ENCODE data around the gene EIF4EBP2.

EIF4EBP2 gene

DNA sequence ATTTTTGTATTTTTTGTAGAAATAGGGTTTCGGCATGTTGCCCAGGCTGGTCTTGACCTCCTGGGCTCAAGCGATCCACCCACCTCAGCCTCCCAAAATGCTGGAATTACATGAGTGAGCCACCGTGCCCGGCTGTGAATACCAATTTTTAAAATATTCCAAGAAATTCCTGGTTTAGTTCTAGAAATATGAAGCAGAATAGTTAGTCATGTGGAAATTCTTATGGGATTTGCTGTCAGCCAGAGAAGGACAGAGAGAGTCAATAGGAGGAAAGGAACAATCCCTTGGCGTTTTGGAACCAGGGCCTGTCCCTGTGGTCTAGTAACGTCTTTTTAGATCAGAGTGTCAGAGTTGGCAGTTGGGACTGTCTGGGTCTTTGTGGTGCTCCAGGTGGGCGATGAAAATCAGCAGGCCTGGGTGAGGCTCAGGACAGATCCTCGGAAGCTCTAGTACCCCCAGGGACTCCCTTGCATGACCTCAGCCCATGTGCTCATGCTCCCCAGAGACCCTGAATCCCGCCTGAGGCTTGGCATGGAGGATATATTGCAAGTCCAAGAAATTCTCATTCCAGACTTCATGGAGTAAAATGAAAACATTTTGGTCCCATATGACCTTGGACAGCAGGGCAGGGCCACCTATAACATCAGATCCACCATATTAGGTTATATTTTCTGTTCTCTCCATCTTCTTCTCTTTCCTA is 29.8 kb downstream of the EIF4EBP2 start:
- no peak for DNase-seq

DNA sequence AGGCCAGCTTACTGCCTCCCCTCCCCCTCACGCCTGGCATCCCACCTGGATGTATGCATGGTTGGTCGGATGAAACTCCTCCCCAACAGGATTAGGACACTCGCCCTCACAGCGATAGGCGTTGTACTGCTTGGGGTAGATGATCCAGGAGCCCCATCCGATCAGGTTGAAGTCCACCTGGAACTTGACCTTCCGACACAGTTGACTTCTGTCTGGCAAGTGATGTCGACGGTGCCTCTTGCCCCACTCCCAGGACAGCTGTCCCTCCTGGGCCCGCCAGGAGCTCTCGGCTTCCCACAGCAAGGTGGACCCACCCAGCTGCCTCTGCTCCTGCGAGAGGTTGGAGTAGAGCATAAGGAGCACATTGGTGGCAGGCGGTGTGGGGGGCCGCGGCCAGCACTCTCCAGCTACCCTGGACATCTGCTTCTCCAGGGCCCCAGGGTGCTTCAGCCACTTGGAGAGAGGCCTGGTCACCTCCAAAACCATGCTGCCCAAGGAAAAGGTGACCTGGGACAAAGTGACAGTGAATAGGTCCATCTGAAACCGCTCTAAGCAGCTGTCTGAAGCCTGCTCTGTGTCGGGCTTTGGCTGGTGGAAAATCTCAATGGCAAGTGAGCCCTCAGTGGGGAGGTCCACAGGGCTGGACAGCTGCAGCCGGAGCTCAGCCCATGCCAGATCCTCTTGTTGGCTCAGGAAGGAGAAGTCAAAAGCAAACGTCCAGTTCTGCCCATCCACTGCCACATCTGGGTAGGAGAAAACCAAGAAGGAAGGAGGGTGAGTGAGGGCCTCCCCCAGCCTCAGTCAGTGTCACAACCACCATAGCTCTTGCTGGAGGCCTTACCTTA is 31.5 kb downstream of the EIF4EBP2 start:
- no peak for DNase-seq

DNA sequence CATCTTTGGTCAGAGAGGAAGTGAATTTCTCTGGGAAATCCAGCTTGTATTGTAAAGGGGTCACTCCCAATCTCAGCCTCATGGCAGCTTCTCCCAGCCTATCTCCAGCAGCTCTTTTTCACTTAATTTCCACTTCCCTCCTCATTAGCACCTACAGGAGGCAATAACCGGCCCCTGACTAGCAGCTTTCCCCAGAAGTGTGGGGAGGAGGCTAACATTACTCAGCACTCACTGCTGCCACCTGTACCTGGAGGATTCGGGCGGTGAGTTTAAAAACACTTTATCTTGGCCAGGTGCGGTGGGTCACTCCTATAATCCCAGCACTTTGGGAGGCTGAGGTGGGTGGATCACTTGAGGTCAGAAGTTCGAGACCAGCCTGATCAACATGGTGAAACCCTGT is 33.8 kb downstream of the EIF4EBP2 start:
- DNase-seq: no peak

DNA sequence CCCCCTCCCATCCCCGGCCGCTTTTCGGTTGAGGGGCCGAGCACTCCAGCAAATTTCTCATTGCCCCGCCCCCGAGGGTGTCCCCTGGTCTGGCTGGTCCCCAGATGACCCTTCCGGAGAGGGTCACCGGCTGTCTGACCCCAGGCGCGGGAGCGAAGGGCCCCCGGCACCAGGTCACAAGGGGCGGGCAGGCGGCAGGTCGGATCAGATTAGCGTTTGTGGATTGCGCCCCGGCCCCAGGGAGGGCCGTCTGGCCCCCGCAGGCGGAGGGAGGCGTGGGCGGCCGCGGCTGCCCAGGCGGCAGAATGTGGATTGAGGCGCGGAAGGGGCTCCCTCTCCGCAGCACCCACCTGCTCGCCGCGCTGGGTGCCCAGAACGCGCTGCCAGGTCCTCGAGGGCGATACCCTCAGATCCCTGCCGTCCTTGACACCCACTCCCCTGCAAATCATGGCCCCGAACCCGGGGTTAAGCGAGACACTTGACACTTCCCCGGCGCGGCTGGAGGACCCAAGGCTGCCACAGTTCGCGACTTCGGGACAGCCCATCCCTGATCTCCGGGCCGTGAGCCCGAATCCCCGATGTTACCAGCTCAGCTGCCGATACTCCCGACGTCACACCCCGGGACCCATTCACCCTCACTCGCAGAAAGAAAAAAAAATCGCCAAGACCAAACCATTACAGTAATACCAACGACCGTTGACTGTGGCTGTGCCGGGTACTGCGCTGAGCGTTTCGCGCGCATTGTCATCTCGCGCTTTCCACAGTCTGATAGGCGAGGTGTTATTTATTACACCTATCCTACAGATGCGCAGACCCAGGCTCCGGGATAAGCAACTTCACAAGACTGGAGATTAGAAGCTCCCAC is 36.6 kb downstream of the EIF4EBP2 start:
- DNase-seq: no peak

DNA sequence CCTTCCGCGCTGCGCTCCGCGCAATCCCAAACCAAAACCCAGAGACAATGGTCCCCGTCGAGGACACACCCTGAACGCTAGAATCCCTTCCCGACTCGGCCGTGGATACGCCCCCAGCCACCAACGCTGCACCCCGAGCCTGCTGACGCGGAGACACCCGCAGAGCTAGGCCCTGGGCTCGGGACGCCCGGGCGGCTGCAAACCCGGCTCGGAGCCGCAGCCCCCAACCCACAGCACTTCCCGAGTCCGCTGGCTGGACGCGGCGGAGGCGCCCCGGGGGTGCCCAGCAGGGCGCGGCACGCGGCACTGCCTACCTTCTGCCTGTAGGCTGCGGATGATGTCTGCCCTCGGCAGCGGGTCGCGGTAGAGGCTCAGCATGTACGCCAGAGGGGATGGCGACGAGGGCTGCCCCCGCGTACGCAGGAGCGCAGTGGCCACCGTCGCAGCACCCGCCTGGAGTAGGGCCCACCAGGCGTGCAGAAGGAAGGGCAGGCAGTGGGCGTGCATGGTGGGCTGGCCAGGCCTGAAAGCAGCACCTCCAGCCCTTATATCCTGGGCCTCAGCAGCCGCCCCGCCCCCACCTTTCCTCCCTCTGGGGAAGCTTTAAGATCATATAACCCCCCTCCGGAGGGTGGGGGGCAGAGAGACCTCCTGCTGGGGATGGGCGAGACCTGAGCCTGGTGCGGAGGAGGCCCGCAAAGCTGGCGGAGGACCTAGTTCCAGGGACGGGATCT is 37.4 kb downstream of the EIF4EBP2 start, which contains the start of gene NODAL:
Gene NODAL, minus strand, starts transcription at position 521 of the 734 bp plus-strand sequence. Its CDS starts 14 bp downstream, at position 507.
- DNase-seq: no peak

DNA sequence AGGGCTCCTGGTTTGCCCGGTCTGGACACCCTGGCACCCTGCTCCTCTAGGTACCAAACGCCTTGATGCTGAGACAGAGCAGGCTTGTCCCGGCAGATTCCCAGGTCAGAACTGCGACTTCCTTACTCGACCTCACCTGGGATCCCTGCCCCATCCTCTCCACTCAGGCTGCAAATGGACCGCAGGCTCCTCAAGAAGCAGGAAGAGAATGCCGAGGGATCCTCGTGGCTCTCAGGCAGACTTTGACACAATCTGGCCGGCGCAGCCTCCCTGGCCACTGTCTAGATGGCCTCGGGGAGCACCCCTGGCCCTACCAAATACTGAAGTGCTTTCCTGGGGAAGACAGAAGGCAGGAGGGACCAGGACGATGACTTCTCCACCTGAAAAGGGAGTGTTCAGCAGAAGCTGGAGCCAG is 38.0 kb downstream of the EIF4EBP2 start:
- DNase-seq: no peak

DNA sequence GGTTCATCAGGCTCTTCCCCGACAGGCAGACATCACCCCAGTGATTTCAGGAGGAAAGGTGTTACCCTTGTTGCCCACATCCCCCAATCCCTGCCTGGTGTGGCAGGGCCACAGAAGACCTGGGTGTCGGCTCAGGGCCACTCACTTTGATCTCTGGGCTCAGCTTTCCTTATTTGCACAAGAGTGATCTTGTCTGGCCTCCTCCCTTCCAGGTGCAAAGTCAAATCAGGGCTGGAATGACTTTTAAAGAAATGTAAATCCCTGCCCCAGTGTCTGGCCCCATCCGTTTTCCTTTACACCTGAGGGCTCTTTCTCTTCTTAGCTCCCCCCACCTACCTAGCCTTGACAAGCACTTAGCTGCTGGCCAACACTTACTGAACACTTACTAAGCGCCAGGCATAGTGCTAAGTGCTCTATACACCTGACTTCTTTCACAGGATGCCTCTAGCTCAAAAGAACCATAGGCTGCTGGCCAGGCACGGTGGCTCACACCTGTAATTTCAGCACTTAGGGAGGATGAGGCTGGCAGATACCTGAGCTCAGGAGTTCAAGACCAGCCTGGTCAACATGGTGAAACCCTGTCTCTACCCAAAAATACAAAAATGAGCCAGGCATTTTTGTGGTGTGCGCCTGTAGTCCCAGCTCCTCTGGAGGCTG is 38.5 kb downstream of the EIF4EBP2 start:
- no peak for DNase-seq

DNA sequence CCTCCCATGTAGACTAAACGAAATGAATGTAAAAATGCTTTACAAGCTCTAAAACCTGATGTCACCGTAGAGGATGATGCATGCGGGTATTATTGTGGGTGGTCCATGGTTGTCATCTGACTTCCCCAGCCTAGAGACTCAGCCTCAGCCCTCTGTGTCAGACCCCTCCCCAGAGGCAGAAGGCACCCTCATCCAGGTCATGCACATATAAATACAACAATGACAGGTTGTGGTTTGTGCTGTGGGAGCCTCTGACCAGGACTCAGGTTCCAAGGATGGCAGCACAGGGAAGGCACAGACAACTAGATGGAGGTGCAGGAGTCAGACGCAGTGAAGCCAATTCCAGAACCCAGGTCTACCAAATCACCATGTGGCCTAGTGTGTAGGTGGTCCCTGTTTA is 40.8 kb downstream of the EIF4EBP2 start:
- no peak for DNase-seq

DNA sequence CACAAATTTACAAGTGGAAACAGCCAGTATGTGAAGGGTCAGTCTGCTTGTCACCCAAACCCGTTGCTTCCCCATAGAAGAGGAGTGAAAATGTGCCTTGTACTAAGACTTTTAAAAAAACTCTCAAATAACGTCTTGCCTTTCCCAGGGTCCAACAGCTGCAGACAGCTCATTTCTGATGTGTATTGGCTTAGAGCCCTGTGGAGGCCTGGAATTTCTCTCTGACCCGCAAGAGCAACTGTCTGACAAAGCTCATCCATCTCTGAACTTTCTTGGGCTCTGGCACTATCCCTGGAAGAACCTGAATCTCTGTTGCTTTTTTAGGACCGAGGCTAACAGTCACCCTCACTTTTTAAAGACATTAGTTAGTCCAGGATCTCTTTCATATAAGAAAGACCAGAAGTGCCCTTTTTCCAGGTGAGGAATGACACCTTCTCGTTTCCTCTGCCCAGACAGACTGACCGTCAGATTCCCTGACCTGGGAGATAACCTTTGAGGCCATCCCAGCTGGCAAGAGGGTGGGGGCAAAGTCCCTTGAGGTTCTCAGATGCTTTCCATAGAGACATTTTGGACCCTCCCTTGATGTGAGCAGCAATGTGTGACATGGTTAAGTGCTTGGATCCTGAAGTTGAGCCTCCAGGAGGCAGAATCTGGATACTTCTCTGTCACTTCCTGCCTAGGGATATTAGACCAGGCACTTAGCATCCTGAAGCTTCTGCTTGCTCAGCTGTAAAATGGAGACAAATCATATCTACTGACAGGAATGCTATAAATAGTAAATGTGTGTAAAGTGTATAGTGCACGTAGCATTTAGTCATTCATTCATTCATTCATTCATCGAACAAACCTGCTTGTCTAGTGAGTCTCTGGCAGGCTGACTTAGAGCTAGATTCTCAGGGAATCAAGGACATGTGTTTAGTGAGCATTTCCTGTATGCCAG is 42.0 kb downstream of the EIF4EBP2 start:
- DNase-seq: no peak

DNA sequence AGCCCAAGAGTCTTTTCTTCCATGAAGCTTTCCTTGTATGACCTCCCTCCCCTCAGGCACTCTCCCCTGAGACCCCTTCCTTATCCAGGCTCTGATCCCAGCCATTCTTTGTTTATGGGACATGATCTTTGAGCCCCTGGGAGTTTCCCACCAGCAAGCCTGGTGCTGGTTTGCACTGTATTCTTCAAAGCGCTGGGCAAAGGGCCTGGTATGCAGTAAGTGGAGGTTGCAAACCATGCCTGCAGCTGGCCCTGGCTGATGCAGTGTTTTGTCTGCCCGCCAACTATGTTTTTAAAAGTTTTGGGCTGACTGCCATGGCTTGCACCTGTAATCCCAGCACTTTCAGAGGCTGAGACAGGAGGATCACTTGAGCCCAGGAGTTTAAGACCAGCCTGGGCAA is 44.3 kb downstream of the EIF4EBP2 start:
- DNase-seq: no peak

DNA sequence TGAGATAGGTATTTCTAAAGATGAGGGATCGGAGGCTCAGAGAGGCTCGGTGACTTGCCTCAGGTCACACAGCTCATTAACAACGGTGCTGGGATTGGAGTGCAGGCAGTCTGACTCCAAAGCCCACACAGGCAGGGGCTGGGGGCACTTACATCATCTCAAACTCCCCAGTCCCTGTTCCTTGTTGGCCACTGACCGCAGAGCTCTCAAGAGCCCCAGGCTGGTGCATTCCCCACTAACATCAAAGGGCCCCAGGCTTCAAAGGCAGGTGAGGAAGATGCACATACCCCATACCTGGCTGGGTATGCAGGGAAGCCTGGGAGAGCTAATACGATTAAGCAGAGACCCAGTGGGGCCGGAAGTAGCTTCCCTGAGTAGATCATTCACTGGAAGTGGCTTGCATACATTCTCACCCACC is 51.3 kb downstream of the EIF4EBP2 start:
- no peak for DNase-seq

DNA sequence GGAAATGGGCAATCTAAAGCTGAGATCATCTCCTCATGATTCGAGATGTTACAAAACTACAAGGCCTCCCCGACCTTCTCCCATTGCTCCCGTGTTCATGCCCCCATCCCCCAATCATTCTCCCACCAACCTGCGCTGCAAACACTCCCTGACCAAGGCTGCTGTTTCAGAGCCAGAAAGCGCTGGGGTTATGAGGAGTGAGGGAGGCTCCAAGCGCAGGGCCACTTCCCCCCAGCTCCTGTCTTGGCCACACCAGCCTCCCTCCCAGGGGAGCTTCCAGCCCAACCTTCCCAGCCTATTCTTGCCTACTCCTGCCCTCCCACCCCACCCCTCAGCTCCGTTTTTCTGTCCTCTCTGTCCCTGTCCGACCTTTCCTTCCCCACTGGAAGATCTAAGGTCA is 52.2 kb downstream of the EIF4EBP2 start:
- no peak for DNase-seq

DNA sequence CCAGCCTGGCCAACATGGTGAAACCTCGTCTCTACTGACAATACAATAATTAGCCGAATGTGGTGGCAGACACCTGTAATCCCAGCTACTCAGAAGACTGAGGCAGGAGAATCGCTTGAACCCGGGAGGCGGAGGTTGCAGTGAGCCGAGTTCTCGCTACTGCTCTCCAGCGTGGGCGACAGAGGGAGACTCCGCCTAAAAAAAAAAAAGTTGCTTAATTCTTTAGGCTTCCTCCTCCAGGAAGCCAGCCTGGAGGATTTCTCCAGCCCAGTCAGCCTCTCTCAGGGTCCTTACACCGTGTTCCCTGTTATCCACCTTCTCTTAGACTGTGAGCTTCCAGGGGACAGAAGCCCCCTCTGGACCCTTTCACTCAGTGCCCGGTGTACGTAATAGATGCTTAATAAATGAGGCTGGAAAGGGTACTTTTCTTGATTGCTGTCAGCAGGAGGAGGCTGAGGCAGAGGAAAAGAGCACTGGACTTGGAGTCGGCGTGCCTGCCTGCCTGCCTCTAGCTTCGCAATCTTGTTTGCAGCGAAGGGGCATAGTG is 53.9 kb downstream of the EIF4EBP2 start:
- DNase-seq: no peak

DNA sequence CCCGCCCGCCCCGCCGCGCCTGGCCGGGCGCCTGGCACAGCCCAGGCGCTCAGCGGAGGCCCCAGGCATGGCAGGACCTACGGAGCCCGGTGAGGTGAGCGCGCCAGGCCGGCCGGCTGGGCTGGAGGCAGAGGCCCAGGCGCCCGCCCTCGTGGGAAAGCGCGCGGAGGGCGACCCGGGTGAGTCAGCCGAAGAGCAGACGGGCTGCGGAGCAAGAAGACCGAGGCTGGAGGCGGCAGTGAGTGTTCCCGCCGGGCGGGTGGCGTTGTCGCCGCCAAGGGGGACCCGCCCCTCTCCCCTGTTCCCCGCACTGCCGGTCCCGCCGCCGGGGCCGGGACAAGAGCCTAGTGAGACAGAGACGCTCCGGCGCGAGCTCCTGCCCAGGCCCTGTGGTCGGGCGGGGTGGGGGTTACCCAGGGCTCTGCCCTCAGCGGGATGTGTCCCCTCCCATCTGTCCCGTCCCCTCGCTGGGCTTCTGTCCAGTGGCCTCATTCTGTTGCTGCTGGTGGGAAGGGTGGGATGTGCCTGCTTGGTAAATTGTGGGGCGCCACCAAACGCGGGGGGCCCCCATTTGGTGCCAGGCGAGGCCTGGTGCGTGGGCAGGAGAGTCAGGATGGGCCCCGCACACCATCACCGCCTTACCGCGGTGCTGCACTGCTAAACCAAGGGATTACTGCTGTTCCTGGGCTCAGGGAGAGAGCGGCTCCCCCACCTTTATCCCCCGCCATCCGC is 54.5 kb downstream of the EIF4EBP2 start:
- no peak for DNase-seq

DNA sequence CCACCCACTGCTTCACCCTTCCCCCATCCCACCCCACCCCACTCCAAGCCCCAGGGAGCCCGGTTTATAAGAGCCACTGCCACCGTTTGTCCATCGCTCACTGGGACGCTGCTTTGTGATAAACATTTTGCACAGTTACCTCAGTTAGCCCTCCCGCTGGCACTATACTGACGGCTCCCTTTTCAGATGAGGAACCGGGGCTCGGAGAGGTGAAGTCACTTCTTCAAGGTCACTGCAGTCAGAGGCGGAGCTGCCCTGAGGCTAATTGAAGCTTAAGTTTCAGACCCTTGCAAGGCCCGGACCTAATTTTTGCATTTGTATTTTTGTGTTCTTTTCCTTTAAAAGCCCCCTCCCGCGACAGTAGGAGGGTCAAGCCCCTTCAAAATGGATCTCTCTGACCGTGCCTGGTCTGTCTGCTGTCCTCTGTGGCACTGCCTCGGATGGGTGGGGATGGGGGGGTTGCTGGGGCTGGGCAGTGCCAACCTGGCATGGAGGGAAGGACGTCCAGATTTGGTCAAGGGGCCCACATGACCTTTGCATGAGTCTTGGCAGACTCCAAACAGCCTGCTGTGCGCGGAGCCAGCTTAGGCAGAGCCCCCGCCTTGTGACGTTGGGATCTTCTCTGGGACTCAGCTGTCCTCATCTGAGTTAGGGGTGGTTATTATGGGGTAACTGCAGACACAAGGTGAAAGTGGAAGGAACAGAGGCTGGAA is 55.3 kb downstream of the EIF4EBP2 start:
- DNase-seq: no peak

DNA sequence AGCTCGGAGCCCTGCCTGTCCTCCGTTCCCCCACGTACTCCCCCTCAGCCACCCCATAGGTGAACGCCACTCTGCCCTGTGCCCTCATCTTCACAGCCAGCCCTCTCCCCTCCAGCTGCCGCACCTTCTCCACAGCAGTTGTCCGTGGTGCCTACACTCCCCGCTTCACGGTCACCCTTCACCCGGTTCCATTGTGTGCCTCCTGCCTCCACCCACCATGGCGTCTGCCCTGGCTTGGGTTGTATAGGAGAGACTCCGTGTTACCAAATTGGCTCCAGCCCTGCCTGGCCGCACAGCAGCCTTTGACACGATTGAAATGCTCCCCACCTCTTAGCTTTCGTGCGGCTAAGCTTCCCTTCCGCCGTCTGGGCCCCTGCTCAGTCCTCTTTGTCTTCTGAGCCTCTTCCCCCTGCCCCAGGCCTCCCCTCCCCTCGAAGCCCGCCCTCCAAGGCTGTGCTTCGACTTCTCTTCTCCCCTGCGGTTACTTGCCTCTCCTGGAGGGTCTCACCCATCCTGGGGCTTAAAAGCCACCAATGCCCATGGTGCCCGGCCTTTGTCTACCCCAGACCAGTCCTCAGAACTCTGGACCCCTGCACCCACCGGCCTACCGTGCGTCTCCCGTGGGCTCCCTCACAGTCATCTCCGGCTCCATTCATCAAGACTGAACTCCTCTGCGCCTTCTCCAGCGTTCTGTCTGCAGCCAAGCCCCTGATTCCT is 56.0 kb downstream of the EIF4EBP2 start:
- no peak for DNase-seq

DNA sequence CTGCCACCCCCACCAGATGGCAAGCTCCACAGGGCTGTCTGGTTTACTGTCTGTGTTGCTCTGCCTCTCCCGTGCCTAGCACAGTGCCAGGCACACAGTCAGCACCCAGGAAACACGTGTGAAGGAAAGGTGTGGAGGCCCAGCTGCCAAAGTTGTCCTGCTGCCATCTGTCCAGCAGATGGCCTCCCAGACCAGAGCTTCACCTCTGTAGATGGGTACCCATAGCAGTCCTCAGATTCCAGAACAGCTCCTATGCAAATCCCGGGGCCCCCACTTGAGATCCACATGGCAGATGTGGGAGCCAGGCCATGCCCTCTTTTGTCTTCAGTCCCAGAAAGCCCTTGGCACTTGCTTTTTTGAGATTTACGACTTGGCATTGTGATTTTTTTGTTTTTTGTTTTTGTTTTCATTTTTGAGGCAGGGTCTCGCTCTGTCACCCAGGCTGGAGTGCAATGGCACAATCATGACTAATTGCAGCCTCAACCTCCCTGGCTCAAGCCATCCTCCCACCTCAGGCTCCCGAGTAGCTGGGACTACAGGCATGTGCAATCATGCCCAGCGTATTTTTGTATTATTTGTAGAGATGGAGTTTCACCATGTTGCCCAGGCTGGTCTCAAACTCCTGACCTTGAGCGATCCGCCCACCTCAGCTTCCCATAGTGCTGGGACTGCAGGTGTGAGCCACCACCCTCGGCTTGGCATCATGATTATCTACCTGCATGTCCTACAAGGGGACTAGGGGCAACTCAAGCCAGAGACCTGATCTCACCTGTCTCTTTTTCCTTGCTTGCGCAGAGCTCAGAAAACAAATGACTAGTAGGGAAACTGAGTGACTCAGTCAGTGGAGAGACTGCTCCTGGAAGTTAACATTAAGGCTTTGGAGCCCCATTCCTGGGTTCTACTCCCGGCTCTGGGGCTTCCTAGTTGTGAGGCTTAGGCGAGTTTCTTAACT is 57.7 kb downstream of the EIF4EBP2 start:
- no peak for DNase-seq
